ENCODE results near the gene ZSCAN10. TPM values are rescaled to one million over a fixed set of nuclear protein-coding genes. Genes with fewer than 3 reads are reported as not detected.
"Not testable (repeated sequence)": the region's sequence is repeated elsewhere in the genome, so short reads cannot be mapped to it uniquely, and the experiment has no call there.

The ZSCAN10 gene
- total RNA-seq, 1 experiment from 2014 or later: not detected

- Histone ChIP-seq H3K36me3 (no peaks in the 10 kb centered on the region), H3K4me3 (no peak overlapping the region), H3K27me3 (no peaks in the 10 kb centered on the region), H3K9me3 (no peaks in the 10 kb centered on the region)
- DNase-seq: no peak
Observed at GRCh38 chr16:3063625-3064386, 35.3 kb downstream of the ZSCAN10 start.

DNA sequence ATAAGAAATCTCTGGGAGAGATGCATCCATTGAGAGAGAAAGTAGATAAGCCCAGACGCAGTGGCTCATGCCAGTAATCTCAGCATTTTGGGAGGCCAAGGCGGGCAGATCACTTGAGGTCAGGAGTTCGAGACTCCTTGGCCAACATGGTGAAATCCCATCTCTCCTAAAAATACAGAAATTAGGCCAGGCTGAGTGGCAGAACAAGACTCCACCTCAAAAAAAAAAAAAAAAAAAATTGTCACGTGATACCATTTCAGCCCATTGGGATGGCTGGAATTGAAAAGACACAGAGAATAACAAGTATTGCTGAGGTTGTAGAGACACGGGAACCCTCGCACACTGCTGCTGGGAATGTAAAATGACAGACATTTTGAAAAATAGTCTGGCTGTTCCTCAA lies 36.5 kb downstream of the ZSCAN10 start:
- no peaks in the 10 kb centered on the region; the same call in 1 of the 2 replicates for H3K36me3 ChIP-seq
- DNase-seq: no peak
- H3K4me3 ChIP-seq: no peak overlapping the region
- H3K27me3 ChIP-seq: no peaks in the 10 kb centered on the region
- H3K9me3 ChIP-seq: no peaks in the 10 kb centered on the region

DNA sequence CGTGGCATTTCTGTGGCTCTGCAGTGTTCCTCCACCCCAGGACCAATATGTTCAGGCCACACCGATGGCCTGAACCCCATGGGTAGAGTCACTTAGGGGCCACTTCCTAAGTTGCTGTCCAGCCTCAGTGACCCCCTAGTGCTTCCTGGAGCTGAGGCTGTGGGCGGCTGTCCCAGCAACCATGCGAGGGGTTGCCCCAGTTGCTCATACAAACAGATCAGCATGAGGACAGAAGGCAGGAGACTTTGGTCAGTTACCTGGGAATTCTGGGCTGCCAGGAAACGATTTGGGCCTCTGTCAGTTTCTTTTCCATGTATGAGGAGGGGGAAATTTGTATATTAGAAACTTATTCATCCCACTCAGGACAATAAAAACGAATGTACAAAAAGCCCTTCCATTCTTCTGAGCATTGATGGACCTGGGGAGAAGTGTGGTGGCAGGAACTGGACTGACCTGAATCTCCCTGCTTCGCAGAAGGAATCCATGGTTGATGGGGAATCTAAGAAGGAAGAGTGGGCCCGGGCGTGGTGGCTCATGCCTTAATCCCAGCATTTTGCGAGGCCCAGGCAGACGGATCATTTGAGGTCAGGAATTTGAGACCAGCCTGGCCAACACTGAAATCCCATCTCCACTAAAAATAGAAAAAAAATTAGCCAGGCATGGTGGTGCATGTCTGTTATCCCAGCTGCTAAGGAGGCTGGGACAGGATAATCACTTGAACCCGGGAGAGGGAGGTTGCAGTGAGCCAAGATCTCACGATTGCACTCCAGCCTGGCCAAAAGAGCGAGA lies 38.6 kb downstream of the ZSCAN10 start:
- no peaks in the 10 kb centered on the region; the same call in 1 of the 2 replicates for H3K36me3 ChIP-seq
- H3K27me3 ChIP-seq: no peaks in the 10 kb centered on the region
- no peaks in the 10 kb centered on the region for H3K9me3 ChIP-seq
- no peak overlapping the region for H3K4me3 ChIP-seq
- DNase-seq: no peak

GRCh38 chr16:3059723-3060242 lies 39.3 kb downstream of the ZSCAN10 start:
- no peaks in the 10 kb centered on the region; the same call in 1 of the 2 replicates for H3K36me3 ChIP-seq
- no peaks in the 10 kb centered on the region for H3K27me3 ChIP-seq
- DNase-seq: no peak
- H3K9me3 ChIP-seq: no peaks in the 10 kb centered on the region
- H3K4me3 ChIP-seq: peak overlapping the region; percentile 98

DNA sequence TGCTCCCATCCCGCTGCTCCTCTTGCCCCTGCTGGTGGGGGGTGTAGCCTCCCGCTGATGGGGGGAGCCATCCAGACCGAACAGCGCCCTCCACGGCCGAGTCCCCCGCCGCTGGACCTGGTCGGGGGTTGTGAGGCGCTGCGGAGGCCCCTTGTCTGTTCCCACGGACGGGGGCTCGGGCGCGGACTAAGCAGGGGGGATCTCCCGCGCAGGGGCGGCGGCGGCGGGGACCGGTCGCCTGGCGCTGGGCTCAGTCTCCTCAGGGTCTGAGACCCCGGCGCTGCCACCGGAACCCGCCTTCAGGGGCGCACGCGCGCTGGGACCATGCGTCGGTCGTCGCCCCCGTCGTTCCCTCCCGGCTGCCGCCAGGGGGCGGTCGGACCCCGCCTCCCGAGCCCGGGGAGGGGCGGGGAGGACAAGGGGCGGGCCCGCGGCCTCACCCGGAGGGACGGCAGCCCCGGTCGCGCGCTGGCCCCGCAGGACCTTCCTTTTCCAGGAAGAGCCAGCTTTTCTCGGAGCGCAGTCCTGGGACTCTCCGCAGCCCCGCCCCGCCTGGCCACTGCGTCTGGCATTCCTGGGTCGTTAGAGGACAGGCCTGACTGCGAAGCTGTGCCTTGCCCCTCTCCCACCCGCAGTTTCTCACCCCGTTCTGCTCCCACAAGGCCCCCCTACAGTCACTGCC lies 39.9 kb downstream of the ZSCAN10 start:
- peak overlapping the region; percentile 98 for H3K4me3 ChIP-seq
- DNase-seq: peak; percentile 93

GRCh38 chr16:3058139-3059030 lies 40.7 kb downstream of the ZSCAN10 start:
- Histone ChIP-seq H3K27me3 (no peaks in the 10 kb centered on the region), H3K4me3 (peak overlapping the region; percentile 98), H3K9me3 (no peaks in the 10 kb centered on the region), H3K36me3 (no peaks in the 10 kb centered on the region; the same call in 1 of the 2 replicates)
- no peak for DNase-seq

More for the DNA sequence above, 39.9 kb downstream of the ZSCAN10 start:
- Histone ChIP-seq H3K36me3 (no peaks in the 10 kb centered on the region; the same call in 1 of the 2 replicates), H3K27me3 (no peaks in the 10 kb centered on the region), H3K9me3 (no peaks in the 10 kb centered on the region)

DNA sequence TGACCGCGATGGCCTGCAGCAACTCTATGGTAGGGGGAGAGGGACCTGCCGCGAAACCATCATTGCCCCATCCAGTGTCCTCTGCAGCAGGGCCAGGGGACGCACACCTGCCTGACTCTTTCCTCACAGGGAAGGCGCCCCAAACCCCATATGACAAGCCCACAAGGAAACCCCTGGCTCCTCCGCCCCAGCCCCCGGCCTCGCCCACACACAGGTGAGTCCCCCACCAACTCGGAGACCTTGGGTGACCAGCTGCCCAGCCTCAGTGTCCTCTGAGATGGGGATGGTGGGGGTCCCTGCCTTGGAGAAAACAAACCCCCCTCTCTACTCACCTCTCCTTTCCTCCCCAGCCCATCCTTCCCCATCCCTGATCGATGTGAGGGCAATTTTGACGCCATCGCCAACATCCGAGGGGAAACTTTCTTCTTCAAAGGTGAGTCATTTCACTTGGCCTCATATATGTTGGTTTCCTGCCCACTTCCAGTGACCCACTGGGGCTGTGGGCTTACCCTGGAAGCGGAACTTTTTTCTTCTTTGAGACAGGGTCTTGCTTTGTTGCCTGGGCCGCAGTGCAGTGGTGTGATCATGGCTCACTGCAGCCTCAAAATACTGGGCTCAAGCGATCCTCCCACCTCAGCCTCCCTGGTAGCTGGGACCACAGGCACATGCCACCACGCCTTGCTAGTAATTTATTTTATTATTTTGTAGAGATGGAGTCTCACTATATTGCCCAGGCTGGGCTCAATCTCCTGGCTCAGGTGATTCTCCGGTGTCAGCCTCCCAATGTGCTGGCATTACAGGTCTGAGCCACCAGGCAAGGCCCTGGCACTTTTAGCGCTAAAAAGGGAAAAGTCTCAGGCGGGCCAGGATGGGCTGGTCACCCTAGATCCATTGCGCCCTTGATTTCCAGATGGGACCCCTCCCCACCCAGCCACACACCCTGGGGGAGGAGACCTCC lies 41.6 kb downstream of the ZSCAN10 start:
- Histone ChIP-seq H3K4me3 (no peak overlapping the region), H3K9me3 (no peaks in the 10 kb centered on the region), H3K27me3 (no peaks in the 10 kb centered on the region), H3K36me3 (no peaks in the 10 kb centered on the region; the same call in 1 of the 2 replicates)
- no peak for DNase-seq

- H3K9me3 ChIP-seq: no peaks in the 10 kb centered on the region
- H3K4me3 ChIP-seq: no peak overlapping the region
- no peak for DNase-seq
- H3K27me3 ChIP-seq: no peaks in the 10 kb centered on the region
- no peaks in the 10 kb centered on the region; the same call in 1 of the 2 replicates for H3K36me3 ChIP-seq
Observed at GRCh38 chr16:3056336-3057180, 42.5 kb downstream of the ZSCAN10 start.

DNA sequence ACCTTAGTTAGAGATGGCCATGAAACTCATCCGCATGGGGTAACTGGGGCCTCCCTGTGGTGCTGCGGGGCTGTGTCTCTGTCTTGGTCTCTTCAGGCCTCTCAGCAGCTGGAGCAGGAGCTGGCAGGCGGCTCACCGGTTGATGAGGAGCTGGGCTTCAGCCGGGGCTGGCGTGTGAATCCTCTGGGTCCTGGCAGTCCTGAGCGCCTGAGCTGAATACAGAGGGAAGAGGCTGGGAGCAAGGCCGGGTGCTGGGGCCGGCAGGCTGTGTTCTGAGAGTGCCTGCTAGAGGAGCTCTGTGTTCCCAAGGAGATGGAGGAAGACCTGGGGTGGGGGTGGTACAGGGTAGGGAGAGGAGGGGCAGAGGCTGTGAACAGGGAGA lies 43.4 kb downstream of the ZSCAN10 start:
- H3K27me3 ChIP-seq, H3K9me3 ChIP-seq, H3K36me3 ChIP-seq, H3K4me3 ChIP-seq, DNase-seq: not testable (repeated sequence)

GRCh38 chr16:3054965-3055733 lies 43.9 kb downstream of the ZSCAN10 start:
- H3K36me3 ChIP-seq: no peaks in the 10 kb centered on the region; the same call in 1 of the 2 replicates
- H3K9me3 ChIP-seq: no peaks in the 10 kb centered on the region
- no peak for DNase-seq
- no peaks in the 10 kb centered on the region for H3K27me3 ChIP-seq
- no peak overlapping the region for H3K4me3 ChIP-seq

DNA sequence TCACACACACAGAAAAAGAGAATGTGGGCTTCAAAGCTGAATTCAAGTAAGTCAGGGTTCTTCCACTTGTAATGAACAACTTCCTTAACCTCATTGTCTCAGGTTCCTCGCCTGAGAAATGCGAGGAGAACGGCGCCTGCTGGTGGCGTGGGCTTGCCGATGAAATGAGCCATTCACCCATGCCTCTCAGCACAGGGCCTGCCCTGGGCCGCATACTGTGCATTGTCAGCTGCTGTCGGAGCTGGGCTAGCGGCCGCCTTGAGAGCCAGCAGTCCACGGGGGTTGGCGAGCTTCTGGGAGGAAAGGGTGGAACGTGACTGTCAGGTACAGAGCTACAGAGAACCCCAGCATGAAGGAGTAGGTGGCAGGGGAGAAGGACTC lies 45.8 kb downstream of the ZSCAN10 start:
- H3K4me3 ChIP-seq, H3K36me3 ChIP-seq, DNase-seq, H3K9me3 ChIP-seq, H3K27me3 ChIP-seq: not testable (repeated sequence)

- not testable (repeated sequence) for H3K4me3 ChIP-seq, H3K27me3 ChIP-seq, DNase-seq, H3K9me3 ChIP-seq, H3K36me3 ChIP-seq
Observed at GRCh38 chr16:3052571-3053329, 46.3 kb downstream of the ZSCAN10 start.

GRCh38 chr16:3051494-3051893 lies 47.6 kb downstream of the ZSCAN10 start:
- Histone ChIP-seq H3K9me3 (no peaks in the 10 kb centered on the region), H3K4me3 (no peak overlapping the region)

More at GRCh38 chr16:3051494-3051893, 47.6 kb downstream of the ZSCAN10 start:
- no peak for DNase-seq
- H3K27me3 ChIP-seq: peaks cover 7% of the 10 kb centered on the region; the same call in 1 of the 2 replicates
- H3K36me3 ChIP-seq: no peaks in the 10 kb centered on the region

Data from MG63 (cell line).